ENCODE measurements around the gene TFPI.

GRCh38 chr2:187429989-187430388, 124.2 kb downstream of the TFPI start:
- no peak for TF ChIP-seq POLR2A (IDR thresholded peaks at IDR 0.05; ENCODE audit: low read length)
- no peak for TF ChIP-seq GATA1 (IDR thresholded peaks at IDR 0.05; ENCODE audit: low read depth, low read length)

Measured in erythroblast (primary cell).